H1 (cell line): ENCODE measurements around the gene RBMS1. TPM values are rescaled to one million over a fixed set of nuclear protein-coding genes. Genes with fewer than 3 reads are reported as not detected.

Experiments used
- CTCF ChIA-PET: fragments of 300-600 bp; sonication (Branson Sonifier 250); formaldehyde crosslinking; loops from one replicate; lab custom pipeline; 2021; ENCODE audit not compliant: partially characterized antibody; lab: Charles Lee
- POLR2A ChIA-PET: fragments of 300-600 bp; sonication (Branson Sonifier 250); formaldehyde crosslinking; loops from one replicate; lab custom pipeline; 2021; ENCODE audit warnings: inconsistent platforms; ENCODE audit not compliant: partially characterized antibody; lab: Charles Lee
- DNase-seq, 2 experiments: peaks; one replicate each; pipeline versions ENCODE4 v3.0.0 to v3.0.0-alpha.2; 2010 to 2022; ENCODE audit warnings: low spot score in 2 of 2, low read depth in 1 of 2, mixed read lengths in 1 of 2
- FAIRE-seq: peaks from 2 replicates; lab custom pipeline; 2011; peaks lifted over from hg19 to GRCh38; lab: Jason Lieb, UNC
- H2AFZ ChIP-seq: 2 replicates; pipeline ENCODE4 v1.8.1; 2012; ENCODE audit warnings: low read length, inconsistent platforms
- H2AK5ac ChIP-seq: 2 replicates; pipeline ENCODE4 v1.6.1; 2013; ENCODE audit warnings: low read depth, low read length
- H2BK120ac ChIP-seq: replicated peaks from 2 replicates; pipeline ENCODE3; 2013; ENCODE audit warnings: low read depth, low read length, inconsistent platforms
- H2BK12ac ChIP-seq: 2 replicates; pipeline ENCODE4 v1.6.1; 2013; ENCODE audit warnings: low read depth, low read length
- H2BK15ac ChIP-seq: 2 replicates; pipeline ENCODE4 v1.6.1; 2013; ENCODE audit warnings: low read length
- H2BK20ac ChIP-seq: 2 replicates; pipeline ENCODE4 v1.6.1; 2013; ENCODE audit warnings: low read length
- H2BK5ac ChIP-seq: 2 replicates; pipeline ENCODE4 v1.6.1; 2013; ENCODE audit warnings: low read depth, low read length
- H3K14ac ChIP-seq: 2 replicates; pipeline ENCODE4 v1.6.1; 2013; ENCODE audit warnings: inconsistent platforms; ENCODE audit not compliant: insufficient read length
- H3K18ac ChIP-seq: 2 replicates; pipeline ENCODE4 v1.6.1; 2013; ENCODE audit warnings: low read length; ENCODE audit errors: extremely low read depth
- H3K23ac ChIP-seq: 2 replicates; pipeline ENCODE4 v1.6.1; 2013; ENCODE audit warnings: inconsistent platforms; ENCODE audit not compliant: insufficient read length
- H3K23me2 ChIP-seq: 2 replicates; pipeline ENCODE4 v1.6.1; 2013; ENCODE audit warnings: low read depth, low read length
- H3K27ac ChIP-seq: 2 replicates; pipeline ENCODE4 v1.6.1; 2011; ENCODE audit warnings: low read depth, low read length, inconsistent platforms
- H3K27me3 ChIP-seq, 4 experiments: replicated peaks in 1 of 4; 1 replicate in 1 of 4; 2 replicates in 3 of 4; pipeline versions ENCODE4 v1.6.1 to v1.8.1; 2011 to 2013; ENCODE audit warnings: low read length in 3 of 4, mild to moderate bottlenecking in 3 of 4, inconsistent platforms in 2 of 4, mixed read lengths in 2 of 4, moderate library complexity in 1 of 4; ENCODE audit not compliant: control insufficient read depth in 3 of 4, insufficient read depth in 3 of 4; ENCODE audit errors: extremely low read depth in 1 of 4
- H3K36me3 ChIP-seq, 4 experiments: 2 replicates each; pipeline versions ENCODE4 v1.6.1 to v1.8.1; 2011 to 2013; ENCODE audit warnings: mild to moderate bottlenecking in 4 of 4, low read length in 3 of 4, moderate library complexity in 2 of 4, control low read depth in 1 of 4, inconsistent platforms in 1 of 4; ENCODE audit not compliant: insufficient read depth in 4 of 4, control insufficient read depth in 2 of 4
- H3K4ac ChIP-seq: replicated peaks from 2 replicates; pipeline ENCODE3; 2013; ENCODE audit warnings: low read length, low read depth, mixed read lengths, inconsistent platforms; ENCODE audit not compliant: insufficient read length
- H3K4me1 ChIP-seq, 4 experiments: replicated peaks in 1 of 4; 1 replicate in 1 of 4; 2 replicates in 3 of 4; pipeline versions ENCODE4 v1.6.1 to v1.8.1; 2011 to 2013; ENCODE audit warnings: low read length in 3 of 4, inconsistent platforms in 2 of 4, mixed read lengths in 1 of 4; ENCODE audit not compliant: insufficient read depth in 4 of 4, control insufficient read depth in 3 of 4
- H3K4me2 ChIP-seq, 2 experiments: 2 replicates each; pipeline versions ENCODE4 v1.6.1 to v1.8.1; 2011 to 2013; ENCODE audit warnings: low read depth in 2 of 2, low read length in 2 of 2, control low read depth in 1 of 2, inconsistent platforms in 1 of 2, mild to moderate bottlenecking in 1 of 2; ENCODE audit not compliant: insufficient read depth in 1 of 2
- H3K4me3 ChIP-seq, 4 experiments: fragments of 200-600, 300-600 bp in 1 of 4; sonication (generic), shearing (Covaris generic), sonication (Bioruptor Twin) in 1 of 4; 2 replicates each; pipeline versions ENCODE4 v1.5.1 to v1.8.1; 2011 to 2016; ENCODE audit warnings: low read length in 4 of 4, low read depth in 3 of 4, control low read depth in 2 of 4, inconsistent platforms in 2 of 4, mild to moderate bottlenecking in 2 of 4, mixed read lengths in 1 of 4, moderate library complexity in 1 of 4; ENCODE audit not compliant: insufficient read depth in 2 of 4; ENCODE audit errors: extremely low read depth in 1 of 4
- H3K56ac ChIP-seq: replicated peaks from 2 replicates; pipeline ENCODE3; 2013; ENCODE audit warnings: low read depth, mild to moderate bottlenecking, mixed read lengths, low read length, inconsistent platforms; ENCODE audit not compliant: insufficient read length
- H3K79me1 ChIP-seq: 2 replicates; pipeline ENCODE4 v1.6.1; 2013; ENCODE audit warnings: low read depth, low read length, control low read depth
- H3K79me2 ChIP-seq, 2 experiments: 2 replicates each; pipeline versions ENCODE4 v1.6.1 to v1.8.1; 2012 to 2013; ENCODE audit warnings: low read length in 2 of 2, mild to moderate bottlenecking in 2 of 2, inconsistent platforms in 1 of 2; ENCODE audit not compliant: insufficient read depth in 2 of 2, control insufficient read depth in 1 of 2
- H3K9ac ChIP-seq, 4 experiments: replicated peaks in 1 of 4; 1 replicate in 1 of 4; 2 replicates in 3 of 4; pipeline versions ENCODE4 v1.6.1 to v1.8.1; 2011 to 2013; ENCODE audit warnings: low read depth in 3 of 4, low read length in 3 of 4, control low read depth in 2 of 4, mild to moderate bottlenecking in 2 of 4, moderate library complexity in 2 of 4, inconsistent platforms in 1 of 4; ENCODE audit errors: extremely low read depth in 1 of 4
- H3K9me3 ChIP-seq, 2 experiments: 2 replicates each; pipeline versions ENCODE4 v1.6.1 to v1.8.1; 2012 to 2013; ENCODE audit warnings: mild to moderate bottlenecking in 2 of 2, moderate library complexity in 2 of 2, control low read depth in 1 of 2, inconsistent platforms in 1 of 2, low read depth in 1 of 2, low read length in 1 of 2, mixed read lengths in 1 of 2; ENCODE audit not compliant: insufficient read depth in 2 of 2
- H4K20me1 ChIP-seq, 2 experiments: replicated peaks in 1 of 2; 2 replicates each; pipeline versions ENCODE3 to v1.8.1; 2011 to 2013; ENCODE audit warnings: inconsistent platforms in 2 of 2, low read length in 2 of 2, mild to moderate bottlenecking in 1 of 2; ENCODE audit not compliant: insufficient read depth in 2 of 2, control insufficient read depth in 1 of 2
- H4K5ac ChIP-seq: 2 replicates; pipeline ENCODE4 v1.6.1; 2013; ENCODE audit warnings: low read length, low read depth, mixed read lengths, inconsistent platforms; ENCODE audit not compliant: insufficient read length
- H4K8ac ChIP-seq: 2 replicates; pipeline ENCODE4 v1.8.0; 2013; ENCODE audit warnings: mild to moderate bottlenecking, moderate library complexity, low read length, inconsistent platforms; ENCODE audit not compliant: insufficient read depth; ENCODE audit errors: extremely low read depth
- H4K91ac ChIP-seq: replicated peaks from 2 replicates; pipeline ENCODE3; 2013; ENCODE audit warnings: low read length, mixed read lengths, inconsistent platforms; ENCODE audit not compliant: insufficient read length
- ATF2 ChIP-seq: IDR thresholded peaks from 2 replicates; pipeline ENCODE4 v1.6.1; 2012; ENCODE audit warnings: low read length, inconsistent platforms
- EP300 ChIP-seq, 2 experiments: IDR thresholded peaks; 1 replicate in 1 of 2; 2 replicates in 1 of 2; pipeline ENCODE4 v1.6.1; 2011 to 2012; ENCODE audit warnings: low read depth in 2 of 2, low read length in 2 of 2, mild to moderate bottlenecking in 2 of 2, borderline replicate concordance in 1 of 2, inconsistent platforms in 1 of 2, moderate library complexity in 1 of 2
- GABPA ChIP-seq: IDR thresholded peaks from 2 replicates; pipeline ENCODE4 v1.6.1; 2011; ENCODE audit warnings: mild to moderate bottlenecking, low read length, moderate library complexity, borderline replicate concordance; ENCODE audit not compliant: insufficient read depth
- HDAC6 ChIP-seq: IDR thresholded peaks from one replicate; pipeline ENCODE4 v1.7.1; 2012; ENCODE audit warnings: low read depth, mild to moderate bottlenecking, inconsistent platforms, low read length, moderate library complexity
- JUND ChIP-seq: IDR thresholded peaks from 2 replicates; pipeline ENCODE4 v1.6.1; 2011; ENCODE audit warnings: mild to moderate bottlenecking, improper control_type of control experiment, low read length
- KDM5A ChIP-seq: fragments of 200-600 bp; IDR thresholded peaks from 2 replicates; pipeline ENCODE4 v1.7.1; 2012; ENCODE audit warnings: mild to moderate bottlenecking, low read length, inconsistent platforms, mixed read lengths
- MAX ChIP-seq: IDR thresholded peaks from 2 replicates; pipeline ENCODE4 v1.6.1; 2012; ENCODE audit warnings: inconsistent platforms
- PHF8 ChIP-seq: fragments of 200-600 bp; sonication (generic); conservative IDR thresholded peaks from 2 replicates; pipeline ENCODE4 v1.7.1; 2012; ENCODE audit warnings: low read depth, mild to moderate bottlenecking, inconsistent platforms, low read length, moderate library complexity
- POU5F1 ChIP-seq: IDR thresholded peaks from 2 replicates; pipeline ENCODE4 v1.6.1; 2011; ENCODE audit warnings: low read depth, mild to moderate bottlenecking, low read length, moderate library complexity
- SP4 ChIP-seq: IDR thresholded peaks from 2 replicates; pipeline ENCODE4 v1.6.1; 2012; ENCODE audit warnings: low read length, inconsistent platforms
- TAF1 ChIP-seq: IDR thresholded peaks from 2 replicates; pipeline ENCODE4 v1.6.1; 2011; ENCODE audit warnings: mild to moderate bottlenecking, low read depth, low read length
- TEAD4 ChIP-seq: IDR thresholded peaks from 2 replicates; pipeline ENCODE4 v1.6.1; 2012; ENCODE audit warnings: low read depth, low read length, inconsistent platforms, mixed read lengths
- ZNF274 ChIP-seq: IDR thresholded peaks from 2 replicates; pipeline ENCODE4 v1.7.0; 2012; ENCODE audit warnings: low read length, borderline replicate concordance; ENCODE audit errors: extremely low read depth
- WGBS, 2 experiments: shearing (Covaris generic) in 1 of 2; methylation state at CpG; one replicate each; pipeline versions ENCODE4 v1.1.6 to v1.1.7; 2013 to 2015; ENCODE audit warnings: low lambda C conversion rate in 2 of 2, mixed read lengths in 2 of 2, inconsistent platforms in 1 of 2, low coverage in 1 of 2, missing lambda C conversion rate in 1 of 2; ENCODE audit not compliant: insufficient replicate concordance in 2 of 2, insufficient coverage in 1 of 2, insufficient read length in 1 of 2; ENCODE audit errors: extremely low coverage in 1 of 2, missing lambda C conversion rate in 1 of 2; 5-methylcytosine and 5-hydroxymethylcytosine counted together
- polyA plus RNA-seq, 7 experiments: library from polyadenylated mRNA; depleted of rRNA in 3 of 7; stranded (reverse) in 5 of 7; unstranded in 2 of 7; fragments of >200 nt in 5 of 7; fragments of 200-250 nt in 2 of 7; gene quantifications; 1 replicate in 5 of 7; 2 replicates in 1 of 7; 4 replicates in 1 of 7; pipeline versions ENCODE4 v1.2.1 to v1.2.3, GENCODE V29; 2011 to 2013; ENCODE audit warnings: missing spikeins in 2 of 7, mixed read lengths in 2 of 7
- total RNA-seq: library from RNA; stranded (reverse); fragmentation: NEBNext Ultra II Directional; extraction: Animal tissue kit (Norgen Biotek cat#: 25700); gene quantifications from 2 replicates; pipeline ENCODE4 v1.2.1, GENCODE V29; 2021

Gene RBMS1
- total and polyA plus RNA-seq, 2 of the 8 experiments (the other 6 are each of a cell fraction or from before 2014, with no cell fraction given), result 53.7 to 60.0 TPM

- no peak overlapping the region for H4K91ac ChIP-seq
- no peak overlapping the region for H2BK20ac ChIP-seq
- no peak overlapping the region for H2AK5ac ChIP-seq
- H3K4ac ChIP-seq, result no peak overlapping the region
- no peak overlapping the region for H2AFZ ChIP-seq
- H3K27me3 ChIP-seq, result no peaks in the 10 kb centered on the region
- no peaks in the 10 kb centered on the region for H3K23me2 ChIP-seq
- no peaks in the 10 kb centered on the region for H3K9me3 ChIP-seq
- no peak overlapping the region for H3K27ac ChIP-seq
- CTCF ChIA-PET, result interaction anchor here (0.7 to 5.3 kb wide), 6 partner anchors 14 to 736 kb away, joined by 3 to 31 read pairs (median 3); no protein-coding TSS in a partner anchor
- H3K4me1 ChIP-seq, result no peaks in the 10 kb centered on the region
- no peaks in the 10 kb centered on the region for H3K36me3 ChIP-seq
- WGBS, 2 experiments, result 93% methylated on average over 1 of the region's 1 CpG; no CpG with 5 or more reads in 1 of the 2 experiments
- H3K18ac ChIP-seq, result no peak overlapping the region
- no peak overlapping the region for H4K8ac ChIP-seq
- no peak for FAIRE-seq
- H3K9ac ChIP-seq, result no peak overlapping the region
- H3K56ac ChIP-seq, result no peak overlapping the region
- no peak overlapping the region for H4K5ac ChIP-seq
- no peaks in the 10 kb centered on the region for H3K79me2 ChIP-seq
- no peaks in the 10 kb centered on the region for H3K79me1 ChIP-seq
- DNase-seq, result no peak
- H2BK120ac ChIP-seq, result no peak overlapping the region
- H3K14ac ChIP-seq, result no peak overlapping the region
- no peaks in the 10 kb centered on the region for H4K20me1 ChIP-seq
- no peak overlapping the region for H2BK5ac ChIP-seq
- H2BK12ac ChIP-seq, result no peak overlapping the region
- H2BK15ac ChIP-seq, result no peak overlapping the region
- no peak overlapping the region for H3K4me3 ChIP-seq
- no peak overlapping the region for H3K4me2 ChIP-seq
- POLR2A ChIA-PET, result interaction anchor here (1.0 to 2.4 kb wide), 2 partner anchors 11 to 14 kb away, joined by 3 to 7 read pairs; no protein-coding TSS in a partner anchor
- H3K23ac ChIP-seq, result no peak overlapping the region
- TF ChIP-seq ZNF274, result no peak
- no peak for TF ChIP-seq ATF2
- no peak for TF ChIP-seq EP300 (IDR thresholded peaks at IDR 0.05; ENCODE audit: borderline replicate concordance in 1 of 2, low read depth in 2 of 2, low read length in 2 of 2)
- TF ChIP-seq MAX, result no peak
- no peak for TF ChIP-seq POU5F1
- no peak for TF ChIP-seq TAF1
- no peak for TF ChIP-seq PHF8
- no peak for TF ChIP-seq KDM5A
- no peak for TF ChIP-seq JUND
- TF ChIP-seq TEAD4, result no peak
- no peak for TF ChIP-seq GABPA
- TF ChIP-seq SP4, result no peak
- no peak for TF ChIP-seq HDAC6
Observed at GRCh38 chr2:160256507-160256906, 237.1 kb downstream of the RBMS1 start.
